Stimulated activated CD8-positive, alpha-beta memory T cell treated with anti-CD3 and anti-CD28 coated beads, Interleukin-2, amount 100 ng/mL, for 48 hours (primary cell): Measurements from ENCODE around the gene ARHGDIB.

Experiments used
- DNase-seq, 2 donors: peaks; one replicate each; pipeline ENCODE4 v3.0.0-alpha.2; 2020; ENCODE audit warnings: low read depth in 2 of 2

Gene ARHGDIB

GRCh38 chr12:14956024-14956891 is 5.1 kb downstream of the ARHGDIB start:
- DNase-seq = no peak

- no peak for DNase-seq
Measured at GRCh38 chr12:14954269-14954668, 7.1 kb downstream of the ARHGDIB start.

- no peak for DNase-seq
Measured at GRCh38 chr12:14953752-14954151, 7.6 kb downstream of the ARHGDIB start.

- DNase-seq = no peak
Measured at GRCh38 chr12:14952299-14952921, 9.0 kb downstream of the ARHGDIB start.

GRCh38 chr12:14951851-14952250 is 9.6 kb downstream of the ARHGDIB start:
- DNase-seq = no peak

- no peak for DNase-seq
Measured at GRCh38 chr12:14950982-14951746, 10.2 kb downstream of the ARHGDIB start.

GRCh38 chr12:14950421-14950820 is 11.0 kb downstream of the ARHGDIB start:
- no peak for DNase-seq

GRCh38 chr12:14949631-14950030 is 11.8 kb downstream of the ARHGDIB start:
- DNase-seq = peak in 1 of 2 donors; percentile 40

DNA sequence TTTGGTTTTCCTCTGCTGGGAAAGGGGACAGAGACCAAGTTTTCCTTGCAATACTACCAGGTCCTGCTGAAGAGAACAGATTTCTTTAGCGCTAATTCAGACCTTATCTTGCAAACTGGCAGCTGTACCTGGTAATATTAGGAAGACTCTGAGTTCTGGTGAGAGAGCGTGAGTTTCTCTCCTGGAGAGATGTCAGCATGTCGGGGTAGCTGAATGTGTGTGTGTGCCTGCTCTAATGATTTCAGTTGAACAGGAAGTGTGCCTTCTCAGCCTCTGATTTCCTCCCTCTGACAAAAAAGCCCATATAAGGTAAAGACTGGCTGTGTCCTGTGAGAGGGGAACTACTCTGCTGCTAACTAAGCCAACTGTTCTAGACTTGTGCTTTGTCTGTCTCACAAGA is 12.7 kb downstream of the ARHGDIB start:
- DNase-seq = no peak

- DNase-seq = no peak
Measured at GRCh38 chr12:14946861-14947260, 14.5 kb downstream of the ARHGDIB start.

- no peak for DNase-seq
Measured at GRCh38 chr12:14946162-14946561, 15.2 kb downstream of the ARHGDIB start.

DNA sequence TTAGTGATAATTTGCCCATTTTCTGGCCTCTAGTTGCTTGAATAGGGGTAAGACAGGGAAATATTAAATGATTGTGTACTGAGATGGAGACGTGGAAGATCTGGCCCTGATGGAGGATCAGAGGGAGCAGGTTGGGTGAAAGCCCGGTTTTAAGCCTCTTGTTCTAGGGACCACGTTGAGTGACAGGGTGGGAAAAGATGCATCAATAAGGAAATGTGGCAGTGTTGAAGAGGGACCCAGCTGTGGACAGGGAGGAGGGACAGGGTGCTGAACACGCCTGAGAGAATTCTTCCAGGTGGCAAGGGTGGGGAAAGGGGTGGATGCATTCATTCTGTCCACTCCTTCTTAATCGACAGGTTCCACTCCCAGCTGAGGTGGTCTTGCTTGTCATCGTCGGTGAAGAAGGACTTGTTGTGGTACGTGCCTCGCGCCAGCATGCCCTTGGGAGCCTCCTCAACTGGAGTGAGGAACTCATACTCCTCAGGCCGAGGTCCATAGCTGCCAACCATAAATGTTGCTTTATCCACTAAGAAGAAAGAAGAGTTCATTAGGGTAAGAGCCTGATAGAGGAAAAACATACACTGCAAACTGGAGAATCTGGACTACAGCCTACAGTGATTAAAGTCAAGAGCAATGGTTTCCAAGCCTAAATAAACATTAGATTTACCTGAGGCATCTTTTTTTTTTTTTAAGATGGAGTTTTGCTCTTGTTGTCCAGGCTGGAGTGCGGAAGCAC is 19.0 kb downstream of the ARHGDIB start:
- DNase-seq = no peak

DNA sequence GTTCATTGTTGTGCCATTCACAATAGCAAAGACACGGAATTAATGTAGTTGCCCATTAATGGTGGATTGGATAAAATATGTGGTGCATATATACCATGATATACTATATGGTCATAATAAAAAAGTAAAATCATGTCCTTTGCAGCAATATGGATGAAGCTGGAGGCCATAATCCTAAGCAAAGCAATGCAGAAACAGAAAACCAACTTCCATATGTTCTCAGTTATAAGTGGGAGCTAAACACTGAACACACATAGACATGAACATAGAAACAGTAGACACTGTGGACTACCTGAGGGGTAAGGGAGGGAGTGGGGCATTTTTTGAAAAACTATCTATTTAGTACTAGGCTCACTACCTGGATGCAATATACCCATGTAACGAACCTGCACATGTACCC is 20.0 kb downstream of the ARHGDIB start:
- DNase-seq = no peak

GRCh38 chr12:14938301-14938700 is 23.1 kb downstream of the ARHGDIB start, which contains the start of gene ERP27:
ERP27 (minus strand) TSS chr12:14938537; CDS start chr12:14938508, 29 bp downstream.
- DNase-seq = no peak

DNA sequence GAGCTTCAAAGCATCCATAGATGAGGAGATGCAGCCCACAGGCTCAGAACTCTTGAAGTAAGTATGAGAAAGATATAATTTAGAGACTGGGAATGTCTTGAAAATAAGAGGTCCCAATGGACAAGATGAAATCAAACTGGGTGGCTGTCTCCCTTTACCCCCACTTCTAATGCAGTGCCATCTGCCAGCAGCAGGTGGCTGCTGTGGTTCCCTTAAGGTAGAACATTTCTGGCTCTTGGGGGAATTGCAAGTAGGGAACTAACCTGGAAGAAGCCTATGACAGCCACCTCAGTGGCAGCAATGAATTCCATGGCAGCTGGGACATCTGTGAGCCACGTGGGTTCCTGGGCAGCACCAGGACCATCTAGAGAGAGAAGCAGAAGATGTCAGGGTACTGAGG is 23.7 kb downstream of the ARHGDIB start:
- no peak for DNase-seq

DNA sequence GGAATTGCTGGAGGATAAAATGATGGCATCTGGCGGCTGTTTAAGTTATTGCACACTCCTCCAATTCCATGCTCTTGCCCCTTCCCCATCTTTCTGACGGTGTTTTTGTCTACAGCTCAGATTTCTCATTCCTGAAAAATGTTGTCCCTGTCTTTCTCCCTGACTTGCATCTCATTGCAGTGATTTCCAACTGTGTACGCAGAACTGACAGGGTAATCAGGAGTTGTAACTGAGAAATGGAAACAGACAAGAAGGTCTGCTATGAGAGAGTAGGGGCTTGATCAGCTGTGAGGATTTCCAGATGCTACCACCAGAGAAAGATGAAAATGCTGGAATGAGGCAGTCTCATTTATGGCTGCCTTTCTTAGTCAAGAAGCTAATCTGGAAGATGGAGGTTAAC is 24.4 kb downstream of the ARHGDIB start:
- DNase-seq = no peak

DNA sequence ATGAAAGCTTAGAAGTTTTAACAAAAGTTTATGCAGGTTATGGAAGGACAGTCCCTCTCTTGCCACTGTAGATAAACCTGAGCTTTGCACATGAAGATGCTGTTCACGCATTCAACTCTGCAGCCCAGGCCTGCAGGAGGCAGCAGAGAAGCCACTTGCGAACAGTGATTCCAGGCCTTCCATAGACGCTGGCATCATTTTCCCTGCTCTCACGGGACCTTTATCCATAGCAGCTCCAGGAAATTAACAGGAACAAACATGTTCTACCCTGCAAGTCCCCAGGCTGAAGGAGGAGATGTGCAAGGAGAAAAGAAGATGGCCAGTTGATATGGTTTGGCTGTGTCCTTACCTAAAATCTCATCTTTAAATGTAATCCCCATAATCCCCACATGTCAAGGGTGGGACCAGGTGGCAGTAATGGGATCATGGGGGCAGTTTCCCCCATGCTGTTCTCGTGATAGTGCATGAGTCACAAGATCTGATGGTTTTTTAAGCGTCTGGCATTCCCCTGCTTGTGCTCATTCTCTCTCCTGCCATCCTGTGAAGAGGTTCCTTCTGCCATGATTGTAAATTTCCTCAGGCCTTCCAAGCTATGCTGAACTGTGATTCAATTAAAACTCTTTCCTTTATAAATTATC is 25.1 kb downstream of the ARHGDIB start:
- DNase-seq = no peak

DNA sequence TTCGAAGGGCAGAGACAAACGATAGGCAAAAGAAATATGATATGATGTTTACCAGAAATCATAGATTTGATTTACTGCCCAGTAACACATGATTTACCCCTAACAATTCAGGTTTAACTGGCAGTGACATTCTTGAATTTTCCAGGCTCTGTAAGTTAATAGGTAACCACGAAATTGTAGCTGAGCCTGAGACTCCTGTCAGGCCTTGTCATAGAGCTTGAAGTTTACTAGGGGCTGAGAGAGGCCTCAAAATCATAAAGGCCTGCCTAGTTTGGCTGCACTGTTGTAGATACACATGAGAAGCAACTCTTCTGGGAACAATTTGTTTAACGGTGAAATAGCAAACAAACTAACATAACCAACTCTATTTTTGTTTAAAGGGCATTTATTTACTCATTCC is 26.4 kb downstream of the ARHGDIB start:
- DNase-seq = no peak

GRCh38 chr12:14934511-14934910 is 26.9 kb downstream of the ARHGDIB start:
- DNase-seq = no peak

DNA sequence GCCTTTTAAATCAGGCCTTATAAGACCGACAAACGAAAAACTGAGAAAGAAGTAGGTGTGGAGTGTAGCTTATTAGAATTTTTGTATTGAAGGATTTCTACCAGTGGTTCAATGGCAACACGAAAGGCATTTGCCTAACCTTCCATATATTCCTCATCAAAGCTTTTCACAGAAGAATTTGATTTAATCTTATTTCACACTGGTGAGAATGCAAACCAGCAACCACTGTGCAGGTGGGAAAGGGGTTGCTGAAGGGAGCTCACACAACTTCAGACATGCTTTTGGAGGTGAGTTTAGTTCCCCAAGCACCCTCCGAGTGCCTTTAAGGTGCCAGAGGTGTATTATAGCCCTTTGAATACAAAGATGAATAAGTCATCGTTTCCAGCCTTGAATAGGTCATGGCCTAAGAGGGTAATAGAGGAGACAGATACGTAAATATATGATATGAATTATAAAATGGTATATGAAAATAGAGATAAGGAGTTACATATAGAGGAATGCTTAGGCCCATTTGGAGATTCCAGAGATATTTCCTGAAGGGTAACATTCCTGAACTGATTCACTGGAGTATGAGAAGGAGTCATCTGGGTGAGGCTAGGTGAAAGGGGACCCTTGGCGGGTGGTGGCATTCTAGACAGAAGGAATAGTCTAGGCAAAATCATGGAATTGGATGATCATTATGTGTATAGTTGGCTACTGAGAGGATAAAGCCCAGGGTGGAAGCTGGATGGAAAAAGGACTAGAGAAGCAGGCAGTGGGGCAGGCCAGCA is 29.4 kb downstream of the ARHGDIB start:
- DNase-seq = no peak

DNA sequence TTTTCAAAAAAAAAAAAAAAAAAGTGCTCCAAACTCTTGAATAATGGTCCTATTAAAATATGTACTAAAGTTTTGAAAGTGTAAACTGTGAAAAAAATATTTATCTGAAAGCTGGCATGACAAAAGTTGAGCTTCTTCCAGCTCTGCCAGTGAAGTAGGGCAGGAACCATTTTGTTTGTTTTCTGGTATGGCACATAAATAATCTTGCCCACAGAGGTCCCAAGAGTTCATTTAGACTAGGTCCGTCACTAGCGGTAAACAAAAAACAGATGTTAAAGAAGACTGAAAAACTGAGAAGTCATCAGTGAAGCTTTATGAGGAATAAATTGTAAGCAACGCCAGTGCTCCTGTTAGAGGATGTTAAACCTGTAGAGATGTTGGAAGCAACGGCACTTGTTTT is 30.0 kb downstream of the ARHGDIB start:
- DNase-seq = no peak
